ENCODE results near the gene CCDC121.

DNA sequence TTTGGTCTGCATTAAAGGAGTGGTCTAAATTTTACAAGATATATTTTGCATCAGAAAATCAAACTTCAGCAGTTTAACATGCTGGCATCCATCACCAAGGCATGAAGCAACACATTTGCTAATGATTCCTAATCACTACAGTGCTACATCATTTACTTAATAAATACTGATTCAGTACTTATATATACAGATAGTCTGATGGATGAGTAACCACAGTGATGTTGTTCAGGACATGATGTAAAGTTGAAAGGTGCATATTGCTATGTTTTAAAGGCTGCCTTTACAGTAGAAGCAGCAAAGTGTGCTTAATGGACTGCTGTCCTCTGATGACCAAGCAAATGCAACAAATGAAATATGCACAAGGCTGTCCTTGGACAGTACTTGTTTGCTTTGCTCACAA, 23.5 kb upstream of the CCDC121 start:
- TF ChIP-seq, protein P1, sequence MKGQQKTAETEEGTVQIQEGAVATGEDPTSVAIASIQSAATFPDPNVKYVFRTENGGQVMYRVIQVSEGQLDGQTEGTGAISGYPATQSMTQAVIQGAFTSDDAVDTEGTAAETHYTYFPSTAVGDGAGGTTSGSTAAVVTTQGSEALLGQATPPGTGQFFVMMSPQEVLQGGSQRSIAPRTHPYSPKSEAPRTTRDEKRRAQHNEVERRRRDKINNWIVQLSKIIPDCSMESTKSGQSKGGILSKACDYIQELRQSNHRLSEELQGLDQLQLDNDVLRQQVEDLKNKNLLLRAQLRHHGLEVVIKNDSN (CRISPR knock-in tag; IDR thresholded peaks at IDR 0.05), result no peak
- TF ChIP-seq RAD21 (CRISPR knock-in tag; conservative IDR thresholded peaks at IDR 0.05 in 1 of 2, IDR thresholded peaks at IDR 0.05 in 1 of 2), result no peak

Data from K562 (cell line).